Measurements from ENCODE around the gene LRRIQ1.
"Not testable (repeated sequence)": the region's sequence is repeated elsewhere in the genome, so short reads cannot be mapped to it uniquely, and the experiment has no call there.

Gene LRRIQ1

GRCh38 chr12:85036234-85036707, at the start of gene LRRIQ1, which contains the start of gene TSPAN19:
Gene LRRIQ1, plus strand, starts transcription at chr12:85036351. Its CDS starts 1,826 bp downstream, at chr12:85038177.
Gene TSPAN19, minus strand, starts transcription at chr12:85036277. Its CDS starts 6,331 bp downstream, at chr12:85029946.
- DNase-seq = peak; percentile 79

- DNase-seq = no peak
Measured at GRCh38 chr12:84986586-84986985, 49.6 kb upstream of the LRRIQ1 start.

- no peak for DNase-seq
Measured at GRCh38 chr12:84994426-84994825, 41.7 kb upstream of the LRRIQ1 start.

- DNase-seq = no peak
Measured at GRCh38 chr12:84995641-84996040, 40.5 kb upstream of the LRRIQ1 start.

GRCh38 chr12:84996759-84997158, 39.4 kb upstream of the LRRIQ1 start:
- no peak for DNase-seq

GRCh38 chr12:84998341-84998740, 37.8 kb upstream of the LRRIQ1 start:
- no peak for DNase-seq

- no peak for DNase-seq
Measured at GRCh38 chr12:85000729-85001128, 35.4 kb upstream of the LRRIQ1 start.

GRCh38 chr12:85002778-85003296, 33.3 kb upstream of the LRRIQ1 start:
- DNase-seq = no peak

- no peak for DNase-seq
Measured at GRCh38 chr12:85004204-85004603, 31.9 kb upstream of the LRRIQ1 start.

GRCh38 chr12:85005047-85005446, 31.1 kb upstream of the LRRIQ1 start:
- not testable (repeated sequence) for DNase-seq

GRCh38 chr12:85005615-85006014, 30.5 kb upstream of the LRRIQ1 start:
- DNase-seq = no peak

- no peak for DNase-seq
Measured at GRCh38 chr12:85006206-85006605, 29.9 kb upstream of the LRRIQ1 start.

GRCh38 chr12:85007836-85008235, 28.3 kb upstream of the LRRIQ1 start:
- no peak for DNase-seq

- DNase-seq = no peak
Measured at GRCh38 chr12:85016413-85016812, 19.7 kb upstream of the LRRIQ1 start.

GRCh38 chr12:85017133-85017532, 19.0 kb upstream of the LRRIQ1 start:
- DNase-seq = no peak

- no peak for DNase-seq
Measured at GRCh38 chr12:85017618-85018017, 18.5 kb upstream of the LRRIQ1 start.

- no peak for DNase-seq
Measured at GRCh38 chr12:85018098-85018497, 18.1 kb upstream of the LRRIQ1 start.

- no peak for DNase-seq
Measured at GRCh38 chr12:85029456-85029855, 6.7 kb upstream of the LRRIQ1 start.

GRCh38 chr12:85036733-85037132, 582 bp downstream of the LRRIQ1 start:
- no peak for DNase-seq

GRCh38 chr12:85041395-85041794, 5.2 kb downstream of the LRRIQ1 start:
- DNase-seq = no peak

GRCh38 chr12:85043829-85044228, 7.7 kb downstream of the LRRIQ1 start:
- no peak for DNase-seq

- no peak for DNase-seq
Measured at GRCh38 chr12:85057370-85057963, 21.3 kb downstream of the LRRIQ1 start.

- no peak for DNase-seq
Measured at GRCh38 chr12:85058339-85058738, 22.2 kb downstream of the LRRIQ1 start.

GRCh38 chr12:85059594-85059993, 23.4 kb downstream of the LRRIQ1 start:
- no peak for DNase-seq

- DNase-seq = no peak
Measured at GRCh38 chr12:85060916-85061315, 24.8 kb downstream of the LRRIQ1 start.
